GM18873 (cell line): ENCODE measurements around the gene AP3M1.
"Not testable (repeated sequence)": the region's sequence is repeated elsewhere in the genome, so short reads cannot be mapped to it uniquely, and the experiment has no call there.

Experiments used
- ATAC-seq: cut with Tn5 transposase; IDR thresholded peaks from one replicate; pipeline ENCODE4 v1.9.1; 2021; ENCODE audit warnings: mild to moderate bottlenecking, moderate library complexity, moderate number of reproducible peaks; ENCODE audit not compliant: unreplicated experiment, low FRiP score

Gene AP3M1

GRCh38 chr10:74150204-74150989 is at the start of gene AP3M1:
Gene AP3M1, minus strand, starts transcription at chr10:74150828. Its CDS starts 12,449 bp downstream, at chr10:74138379.
- peak; percentile 35 for ATAC-seq

- ATAC-seq = no peak
Measured at GRCh38 chr10:74199315-74199714, 48.7 kb upstream of the AP3M1 start.

GRCh38 chr10:74194999-74195398 is 44.4 kb upstream of the AP3M1 start:
- no peak for ATAC-seq

- ATAC-seq = no peak
Measured at GRCh38 chr10:74194545-74194944, 43.9 kb upstream of the AP3M1 start.

GRCh38 chr10:74190494-74190893 is 39.9 kb upstream of the AP3M1 start:
- no peak for ATAC-seq

- ATAC-seq = peak; percentile 66
Measured at GRCh38 chr10:74189999-74190421, 39.4 kb upstream of the AP3M1 start.

- not testable (repeated sequence) for ATAC-seq
Measured at GRCh38 chr10:74188617-74189016, 38.0 kb upstream of the AP3M1 start.

GRCh38 chr10:74187237-74187636 is 36.6 kb upstream of the AP3M1 start:
- ATAC-seq = no peak

- no peak for ATAC-seq
Measured at GRCh38 chr10:74186678-74187077, 36.0 kb upstream of the AP3M1 start.

- ATAC-seq = no peak
Measured at GRCh38 chr10:74179111-74179710, 28.6 kb upstream of the AP3M1 start.

- no peak for ATAC-seq
Measured at GRCh38 chr10:74178042-74178791, 27.6 kb upstream of the AP3M1 start.

- no peak for ATAC-seq
Measured at GRCh38 chr10:74177140-74177677, 26.6 kb upstream of the AP3M1 start.

- peak; percentile 87 for ATAC-seq
Measured at GRCh38 chr10:74176380-74177139, 25.9 kb upstream of the AP3M1 start.

- no peak for ATAC-seq
Measured at GRCh38 chr10:74175510-74176379, 25.1 kb upstream of the AP3M1 start.

GRCh38 chr10:74174521-74174920 is 23.9 kb upstream of the AP3M1 start:
- ATAC-seq = no peak

- ATAC-seq = no peak
Measured at GRCh38 chr10:74171625-74172024, 21.0 kb upstream of the AP3M1 start.

- ATAC-seq = no peak
Measured at GRCh38 chr10:74167443-74167842, 16.8 kb upstream of the AP3M1 start.

- ATAC-seq = no peak
Measured at GRCh38 chr10:74165530-74165901, 14.9 kb upstream of the AP3M1 start.

GRCh38 chr10:74164716-74165529 is 14.3 kb upstream of the AP3M1 start:
- no peak for ATAC-seq
